Activated gamma-delta T cell treated with anti-CD3 and anti-CD28 coated beads, Interleukin-2, amount 50 U/mL, for 16 hours (primary cell): ENCODE measurements around the gene ARHGAP6.
"Not testable (repeated sequence)": the region's sequence is repeated elsewhere in the genome, so short reads cannot be mapped to it uniquely, and the experiment has no call there.

Experiments used
- DNase-seq: peaks from one replicate; pipeline ENCODE4 v3.0.0-alpha.2; 2020; ENCODE audit warnings: low read depth

Gene ARHGAP6

GRCh38 chrX:11648705-11649519 is 16.8 kb downstream of the ARHGAP6 start:
- DNase-seq = no peak

DNA sequence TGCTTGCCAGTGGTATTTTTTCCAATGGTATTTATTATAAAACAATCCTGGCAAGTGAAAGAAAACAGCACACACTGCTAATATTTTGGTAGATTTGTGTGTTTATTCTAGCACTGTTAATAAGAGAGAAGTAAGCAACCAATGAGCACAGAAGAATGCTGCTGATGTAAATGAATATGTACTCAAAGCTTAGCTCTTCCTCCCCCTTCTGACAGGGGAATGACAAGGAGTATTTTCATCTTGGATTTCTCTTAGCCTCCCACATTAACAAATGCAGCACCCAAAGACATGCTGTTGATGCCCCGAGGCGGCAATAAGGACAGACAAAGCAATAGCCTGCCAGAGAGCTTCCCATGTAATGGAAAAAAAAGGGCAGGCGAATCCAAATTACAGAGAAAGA is 18.6 kb downstream of the ARHGAP6 start:
- DNase-seq = no peak

DNA sequence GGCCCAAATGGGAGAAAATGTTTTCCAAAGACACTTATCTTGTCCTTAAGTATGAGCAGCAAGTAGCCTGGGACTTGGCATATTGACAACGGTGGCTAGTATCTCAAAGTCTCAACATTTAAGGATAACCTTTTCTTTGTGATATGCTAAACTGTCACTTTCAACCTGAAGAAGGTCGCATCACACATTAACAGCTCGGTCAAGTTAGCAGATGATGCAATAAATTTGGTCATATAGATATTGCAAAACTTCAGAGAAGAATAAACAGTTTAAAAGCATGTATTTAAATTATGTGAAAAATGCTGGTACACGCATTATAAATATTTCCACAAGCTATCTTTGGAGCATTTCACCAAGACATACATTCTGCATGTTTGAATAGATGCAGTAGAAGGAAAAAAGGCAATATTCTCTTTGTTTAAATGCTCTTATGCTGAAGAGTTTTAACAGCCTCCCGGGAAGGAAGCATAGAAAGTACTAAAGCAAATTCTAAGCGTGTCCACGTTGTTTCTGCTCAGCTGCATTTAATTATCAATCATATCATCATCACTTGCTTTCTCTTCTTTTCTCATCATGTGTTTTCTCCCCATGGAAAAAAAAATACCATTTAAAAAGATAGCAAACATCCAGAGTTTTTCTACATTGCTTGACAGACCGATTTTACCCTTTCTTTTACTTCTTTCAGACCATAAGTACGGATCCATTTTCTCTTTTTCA is 24.2 kb downstream of the ARHGAP6 start:
- no peak for DNase-seq

GRCh38 chrX:11640089-11640488 is 25.6 kb downstream of the ARHGAP6 start:
- DNase-seq = no peak

DNA sequence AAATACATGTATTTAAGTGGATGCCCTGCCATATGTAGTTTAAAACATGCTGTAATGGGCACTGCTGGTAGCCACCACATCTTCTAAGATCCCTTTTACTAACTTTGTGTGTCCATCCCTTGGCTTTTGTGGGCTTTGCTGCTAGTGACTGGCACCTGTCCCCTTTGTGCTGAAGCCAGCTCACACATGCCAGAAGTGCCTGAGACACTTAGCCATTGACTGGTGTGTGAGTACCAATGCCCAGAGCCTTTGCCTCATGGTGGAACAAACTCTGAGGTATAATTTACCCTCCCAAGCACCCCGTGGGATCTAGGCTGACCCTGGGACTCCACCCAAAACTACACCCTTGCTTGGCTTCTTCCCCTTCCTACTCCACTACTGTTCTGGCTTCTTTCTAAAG is 33.0 kb downstream of the ARHGAP6 start:
- no peak for DNase-seq

- no peak for DNase-seq
Observed at GRCh38 chrX:11629593-11630211, 36.0 kb downstream of the ARHGAP6 start.

DNA sequence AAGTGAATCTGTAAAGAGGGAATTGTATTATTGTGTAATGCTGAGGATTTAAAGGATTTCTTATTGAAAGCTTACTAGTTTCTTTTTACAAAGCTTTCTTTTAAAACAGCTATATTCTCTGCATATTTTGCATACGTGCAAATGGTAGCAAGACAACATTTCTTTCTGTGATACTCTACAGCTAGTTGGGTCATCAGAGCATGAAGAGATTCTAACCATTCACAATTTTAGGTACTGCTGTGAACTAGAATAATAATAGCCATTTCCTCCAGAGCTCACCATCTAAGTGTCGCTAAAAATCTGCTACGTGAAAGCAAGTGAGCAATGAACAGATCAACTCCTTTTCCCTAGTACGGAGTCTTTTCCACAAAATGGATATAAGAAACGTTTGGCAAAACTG is 37.3 kb downstream of the ARHGAP6 start:
- no peak for DNase-seq

DNA sequence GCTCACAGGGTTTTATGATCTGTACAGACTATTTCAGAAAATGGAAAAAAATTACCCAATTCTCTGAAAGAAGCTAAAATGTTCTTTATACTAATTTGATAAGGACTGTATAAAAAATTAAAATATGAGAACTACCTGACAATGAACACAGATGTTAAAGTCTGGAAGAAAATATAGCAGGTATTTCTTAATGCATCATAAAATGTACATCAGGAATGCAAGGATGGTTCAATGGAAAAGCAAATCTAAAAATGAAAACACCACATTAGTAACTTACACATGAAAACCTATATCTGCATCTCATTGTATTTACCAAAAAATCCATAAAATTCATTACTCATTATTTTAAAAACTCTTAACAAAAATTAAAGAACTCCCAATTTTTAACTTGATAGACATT is 39.4 kb downstream of the ARHGAP6 start:
- no peak for DNase-seq

- no peak for DNase-seq
Observed at GRCh38 chrX:11619441-11619840, 46.3 kb downstream of the ARHGAP6 start.

GRCh38 chrX:11614253-11614652 is 51.5 kb downstream of the ARHGAP6 start:
- not testable (repeated sequence) for DNase-seq

DNA sequence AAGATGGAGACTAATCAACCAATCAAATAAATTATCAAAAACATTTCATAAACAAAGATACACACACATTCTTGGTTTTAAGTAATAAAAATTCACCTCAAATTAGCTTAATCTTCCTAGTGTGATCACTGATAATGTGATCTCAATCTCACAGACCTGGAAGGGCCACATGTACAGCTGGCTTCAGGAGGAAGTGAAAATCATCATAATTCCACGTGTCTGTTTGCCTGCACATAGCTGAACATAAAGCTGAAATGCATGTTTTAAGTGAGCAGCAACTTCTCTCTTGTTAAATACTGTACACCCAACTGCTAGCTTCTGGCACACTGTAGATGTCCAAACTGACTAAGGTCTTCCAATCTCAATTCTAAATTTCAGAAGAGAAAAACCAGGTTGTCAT is 53.8 kb downstream of the ARHGAP6 start:
- DNase-seq = no peak

DNA sequence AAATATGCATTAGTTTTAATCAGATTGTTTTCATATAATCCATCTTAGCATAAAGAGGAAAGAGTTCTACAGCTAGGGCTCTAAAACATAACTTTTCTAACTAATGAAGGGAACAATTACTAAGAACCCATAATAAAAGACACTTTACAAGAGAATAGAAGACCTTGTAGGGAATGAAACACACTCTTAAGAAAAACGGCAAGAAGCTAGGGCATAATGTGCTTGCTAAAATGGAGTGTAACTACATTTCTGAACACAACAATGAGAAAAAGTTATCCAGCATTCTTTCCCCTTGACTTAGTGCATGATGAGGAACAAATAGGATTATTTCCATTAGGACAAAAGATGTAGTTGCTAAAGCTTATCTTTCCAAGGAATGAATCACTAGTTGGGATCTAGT is 54.6 kb downstream of the ARHGAP6 start:
- no peak for DNase-seq

DNA sequence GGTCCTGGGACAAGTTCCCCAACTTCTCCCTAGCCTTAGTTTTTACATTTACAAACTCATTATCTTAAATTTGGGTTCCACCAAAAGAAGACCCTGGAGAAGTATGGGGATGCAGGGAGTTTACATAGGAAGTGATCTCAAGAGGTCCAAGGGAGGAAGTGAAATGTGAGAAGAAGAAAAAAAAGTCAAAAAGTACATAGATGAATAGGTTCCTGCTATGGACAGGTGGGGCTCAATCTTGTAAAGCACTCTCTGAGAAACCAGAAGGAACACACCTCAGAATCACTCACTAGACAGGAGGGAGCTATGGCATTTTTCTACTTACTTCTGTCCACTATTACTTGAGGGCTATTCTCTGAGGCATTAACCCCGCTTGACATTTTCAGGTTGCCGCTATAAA is 56.6 kb downstream of the ARHGAP6 start:
- no peak for DNase-seq

DNA sequence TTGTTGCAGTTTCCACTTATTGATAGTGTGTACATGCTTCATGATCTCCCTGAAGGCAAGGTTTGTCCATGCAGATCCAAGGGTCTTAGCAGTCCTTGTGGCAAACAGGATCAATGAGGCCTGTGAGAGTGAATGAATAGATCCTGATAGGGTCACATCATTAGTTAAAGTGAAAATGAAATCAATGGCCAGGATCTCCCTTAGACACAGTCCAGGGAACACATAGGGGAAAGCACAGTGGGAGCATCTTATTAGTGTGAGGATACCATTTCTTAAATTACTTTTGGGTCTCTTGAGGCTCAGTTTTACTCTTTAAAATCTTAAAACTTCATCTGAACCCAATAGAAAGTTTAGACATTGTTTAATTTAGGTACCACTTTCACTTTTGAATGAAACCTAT is 59.3 kb downstream of the ARHGAP6 start:
- no peak for DNase-seq

DNA sequence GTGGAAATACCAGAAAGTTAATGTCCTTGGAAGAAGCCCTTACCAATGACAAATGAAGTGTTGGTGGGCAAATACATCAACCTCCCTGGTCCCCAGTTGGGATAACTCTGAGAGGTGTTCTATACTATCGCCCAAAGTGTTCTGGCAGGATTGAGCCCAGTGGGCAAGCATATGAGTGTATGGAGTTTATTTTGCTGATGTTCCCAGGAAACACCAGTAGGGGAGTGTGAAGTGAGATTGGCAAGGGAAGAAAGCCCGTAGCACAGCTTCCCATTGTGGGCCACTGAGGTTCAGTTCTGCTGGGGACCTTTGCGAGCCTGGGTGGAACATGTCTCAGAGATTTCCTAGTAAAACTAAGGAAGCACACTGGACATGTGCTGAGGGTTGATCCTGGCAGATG is 65.1 kb downstream of the ARHGAP6 start:
- DNase-seq = no peak

DNA sequence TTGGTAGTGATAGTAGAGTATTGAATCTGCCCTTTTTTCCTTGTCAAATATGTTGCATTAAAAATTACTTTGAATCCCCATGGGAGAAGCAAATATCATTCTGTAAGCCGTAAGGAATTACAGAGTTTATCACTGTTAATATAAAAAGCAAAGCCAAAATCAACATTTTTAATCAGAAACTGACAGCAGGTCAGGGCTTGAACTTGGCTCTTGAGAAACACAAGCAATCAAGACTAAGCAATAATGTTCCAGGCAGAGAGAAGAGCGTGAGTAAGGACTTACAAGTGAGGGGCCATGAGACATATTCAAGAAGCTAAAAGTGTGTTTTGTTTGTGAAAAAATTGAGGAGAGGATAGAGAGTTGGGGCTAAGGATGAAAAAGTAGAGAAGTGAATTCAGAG is 68.2 kb downstream of the ARHGAP6 start:
- DNase-seq = no peak

DNA sequence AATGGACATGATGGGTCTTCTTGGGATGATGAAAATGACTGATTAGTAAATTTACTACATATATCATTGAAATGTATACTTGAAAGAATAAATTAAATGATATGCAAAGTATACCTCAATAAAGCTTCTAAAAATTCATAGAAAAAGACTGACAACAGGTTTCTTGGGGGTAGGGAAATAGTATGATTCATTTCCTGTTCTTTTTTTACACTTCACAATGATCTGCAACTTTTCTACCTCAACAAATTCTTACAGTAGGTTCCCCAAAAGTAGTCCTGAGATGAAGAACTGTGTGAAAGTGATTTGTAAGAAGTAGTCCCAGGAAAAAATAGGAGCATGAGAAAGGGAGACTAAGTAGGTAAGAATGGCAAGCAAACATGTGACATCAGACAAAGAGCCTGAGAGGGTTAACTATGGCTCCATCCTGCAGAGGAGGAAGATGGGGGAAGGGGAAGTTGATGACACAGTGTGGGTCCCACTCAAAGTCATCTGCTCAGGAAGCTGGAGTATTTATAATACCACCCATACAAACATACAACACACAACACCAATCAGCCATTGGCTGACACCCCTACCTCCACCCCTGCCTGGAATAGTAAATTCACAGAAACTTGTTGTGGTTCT is 73.9 kb downstream of the ARHGAP6 start:
- no peak for DNase-seq

- no peak for DNase-seq
Observed at GRCh38 chrX:11589641-11590040, 76.1 kb downstream of the ARHGAP6 start.

GRCh38 chrX:11588097-11588496 is 77.6 kb downstream of the ARHGAP6 start:
- no peak for DNase-seq

- DNase-seq = no peak
Observed at GRCh38 chrX:11585174-11585573, 80.5 kb downstream of the ARHGAP6 start.

GRCh38 chrX:11580789-11581188 is 84.9 kb downstream of the ARHGAP6 start:
- no peak for DNase-seq
